Midbrain (tissue), 1 donor: ENCODE data around the gene STK17A.
"Not testable (repeated sequence)": the region's sequence is repeated elsewhere in the genome, so short reads cannot be mapped to it uniquely, and the experiment has no call there.

Source experiments
- DNase-seq: peaks from one replicate; lab custom pipeline; 2025; lab: John Stamatoyannopoulos, UW

The STK17A gene

GRCh38 chr7:43600056-43600455 is 17.1 kb downstream of the STK17A start:
- DNase-seq: no peak

DNA sequence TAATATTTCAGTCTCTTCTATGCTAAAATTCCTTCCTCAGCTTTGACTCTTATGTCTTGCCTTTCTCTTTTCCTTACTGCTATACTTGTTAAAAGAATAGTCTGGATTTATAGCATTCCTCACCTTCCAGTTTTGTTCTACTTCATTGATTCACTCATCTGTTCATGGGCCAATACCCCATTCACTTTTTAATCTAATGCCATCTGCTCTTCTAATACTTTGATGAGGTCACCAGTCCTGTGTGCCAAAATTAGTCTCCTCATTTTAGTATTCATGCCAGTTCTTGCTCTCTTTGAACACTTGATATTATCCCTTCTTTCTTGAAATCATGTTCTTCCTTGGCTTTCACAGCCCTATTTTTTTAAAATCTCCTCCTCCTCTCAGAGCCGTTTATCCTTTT is 19.3 kb downstream of the STK17A start:
- no peak for DNase-seq

DNA sequence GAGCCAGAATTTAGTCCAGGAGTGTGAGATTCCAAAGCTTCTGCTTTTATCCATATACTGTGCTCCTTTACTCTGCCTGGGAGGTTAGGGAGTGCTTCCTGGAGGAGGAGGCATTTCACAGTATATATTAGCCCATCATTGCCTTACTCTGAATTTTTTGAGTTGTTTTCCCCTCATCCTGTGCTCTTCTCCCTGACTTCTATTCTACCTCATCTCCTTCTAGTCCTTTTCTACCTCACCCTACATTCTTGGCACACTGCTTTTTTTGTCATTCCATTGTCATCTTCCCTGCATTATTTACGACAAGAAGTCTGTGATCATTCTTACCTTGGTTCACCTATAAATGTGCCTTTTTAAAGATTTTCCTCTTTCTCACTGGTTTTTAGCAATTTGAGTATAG is 21.3 kb downstream of the STK17A start:
- no peak for DNase-seq

DNA sequence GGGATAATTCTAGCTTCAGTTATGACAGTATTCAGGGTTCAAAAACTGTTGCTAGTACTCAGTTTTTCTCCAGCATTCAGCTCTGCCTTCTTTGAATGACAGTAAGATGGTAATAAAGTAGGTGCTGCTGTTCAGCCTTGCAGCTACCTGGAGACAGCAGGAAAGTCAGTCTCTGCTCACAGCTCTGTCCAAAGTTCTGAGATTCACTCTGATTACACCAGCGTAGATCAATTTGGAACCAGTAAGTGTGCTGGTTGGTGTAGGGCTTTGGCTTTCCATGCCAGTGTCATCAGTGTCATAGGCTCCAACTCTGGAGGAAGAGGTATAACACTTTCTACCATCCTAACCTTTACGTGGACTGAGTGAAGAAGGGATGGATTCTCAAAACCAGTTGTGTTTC is 26.2 kb downstream of the STK17A start:
- no peak for DNase-seq

DNA sequence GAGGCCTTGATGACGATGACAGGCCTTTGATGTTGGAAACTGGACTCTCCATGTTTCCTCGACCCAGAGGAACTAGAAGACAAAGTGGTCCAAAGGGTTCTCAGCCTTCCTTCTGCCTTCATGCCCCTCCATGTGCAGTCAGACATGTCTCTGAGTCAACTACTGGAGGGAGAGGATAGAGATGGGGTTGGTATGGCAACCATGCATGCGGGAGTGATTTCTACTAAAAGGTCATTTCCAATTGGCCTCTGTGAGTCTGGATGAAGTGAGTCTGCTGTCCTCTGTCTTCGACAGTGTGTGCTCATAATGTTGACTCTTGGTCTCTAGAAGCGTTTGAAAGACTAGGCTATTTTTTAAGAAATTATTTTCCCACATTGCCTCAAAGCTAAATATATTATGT is 29.2 kb downstream of the STK17A start:
- no peak for DNase-seq

- peak; percentile 24 for DNase-seq
Observed at GRCh38 chr7:43612599-43613589, 30.0 kb downstream of the STK17A start.

GRCh38 chr7:43615558-43616145 is 32.7 kb downstream of the STK17A start:
- DNase-seq: no peak

GRCh38 chr7:43616977-43617376 is 34.1 kb downstream of the STK17A start:
- DNase-seq: no peak

GRCh38 chr7:43618073-43618472 is 35.2 kb downstream of the STK17A start:
- no peak for DNase-seq

DNA sequence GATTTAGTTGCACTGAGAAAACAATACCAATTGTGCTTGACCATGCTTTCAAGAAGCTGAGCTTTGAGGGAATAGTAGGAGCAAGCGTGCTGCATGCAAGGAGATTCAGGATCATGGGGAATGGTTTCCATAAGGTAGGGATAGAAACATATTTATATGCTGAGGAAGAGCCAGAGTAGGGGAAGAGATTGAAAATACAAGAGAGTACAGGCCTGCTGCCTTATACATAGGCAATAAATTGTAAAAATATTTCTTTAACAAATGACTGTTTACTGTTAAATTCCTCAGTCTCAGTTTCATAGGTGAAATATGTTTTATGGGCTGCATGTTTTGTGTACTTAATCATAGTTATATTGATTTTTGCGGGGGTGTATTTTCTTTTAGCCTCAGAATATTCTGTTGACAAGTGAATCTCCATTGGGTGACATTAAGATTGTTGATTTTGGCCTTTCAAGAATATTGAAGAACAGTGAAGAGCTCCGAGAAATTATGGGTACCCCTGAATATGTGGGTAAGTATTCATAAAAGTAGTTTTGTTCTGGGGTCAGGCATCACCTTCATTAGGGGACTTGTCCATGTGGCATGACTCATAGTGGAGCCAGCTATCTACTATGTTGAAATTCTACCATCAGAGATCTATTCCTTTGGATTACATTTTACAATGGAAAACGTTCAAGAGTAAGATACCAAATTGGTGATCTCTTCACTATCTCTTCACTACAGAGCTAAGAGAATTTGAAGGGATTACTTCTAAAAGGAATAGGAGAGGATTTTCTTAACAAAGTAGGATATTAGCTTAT is 36.5 kb downstream of the STK17A start:
- no peak for DNase-seq

- no peak for DNase-seq
Observed at GRCh38 chr7:43621729-43622448, 39.0 kb downstream of the STK17A start.

DNA sequence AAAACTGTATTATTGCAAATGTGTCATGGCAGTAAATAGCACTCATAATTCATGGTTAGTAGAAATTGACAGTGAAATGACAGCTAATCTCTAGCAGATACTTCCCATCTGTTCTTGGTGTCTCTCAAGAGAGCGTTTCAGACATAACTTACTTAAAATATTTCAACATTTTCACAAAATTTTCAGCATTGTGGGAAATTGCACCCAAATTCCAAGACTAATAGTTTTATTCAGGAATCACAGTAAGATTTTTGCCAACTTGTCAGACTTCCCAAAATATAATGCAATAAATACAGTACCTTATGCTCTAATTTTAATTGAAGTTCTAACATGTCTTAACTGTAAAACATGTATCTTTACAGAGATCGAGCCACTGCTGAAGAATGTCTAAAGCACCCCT is 41.2 kb downstream of the STK17A start:
- DNase-seq: no peak

DNA sequence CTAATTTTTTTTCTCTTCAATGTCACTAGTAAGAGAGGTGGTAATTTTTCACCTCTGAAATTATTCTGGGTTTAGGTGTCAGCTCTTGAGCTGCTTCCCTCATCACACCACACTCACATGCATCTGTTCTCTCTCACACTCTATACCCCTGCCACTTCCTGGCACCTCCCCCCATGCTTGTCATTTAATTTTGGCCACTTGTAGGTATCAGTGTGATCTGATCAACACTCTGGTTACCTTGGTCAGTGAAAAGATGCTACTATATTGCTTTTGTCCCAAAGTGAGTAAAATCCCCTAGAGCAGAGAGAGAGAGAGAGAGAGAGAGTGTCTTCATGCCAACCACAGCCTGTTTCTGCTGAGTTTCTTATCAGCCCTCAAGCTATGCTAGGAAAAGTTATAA is 42.5 kb downstream of the STK17A start:
- no peak for DNase-seq

GRCh38 chr7:43625980-43626379 is 43.1 kb downstream of the STK17A start:
- no peak for DNase-seq

GRCh38 chr7:43626695-43627094 is 43.8 kb downstream of the STK17A start:
- DNase-seq: no peak

GRCh38 chr7:43627798-43628197 is 44.9 kb downstream of the STK17A start:
- DNase-seq: not testable (repeated sequence)

DNA sequence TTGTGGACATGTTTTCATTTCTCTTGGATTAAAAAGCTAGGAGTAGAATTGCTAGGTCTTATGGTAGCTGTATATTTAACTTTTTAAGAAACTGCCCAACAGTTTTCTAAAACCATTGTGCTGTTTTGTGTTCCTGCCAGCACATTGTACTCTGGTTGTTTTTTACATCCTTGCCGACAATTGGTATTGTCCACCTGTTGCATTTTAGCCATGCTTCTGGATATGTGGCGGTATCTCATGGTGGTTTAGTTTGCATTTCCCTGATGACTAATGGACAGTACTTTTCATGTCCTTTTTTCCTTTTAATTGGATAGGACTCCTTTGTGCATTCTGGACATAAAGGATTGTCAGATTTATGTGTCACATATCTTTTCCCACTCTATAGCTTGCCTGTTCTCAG is 45.5 kb downstream of the STK17A start:
- no peak for DNase-seq

DNA sequence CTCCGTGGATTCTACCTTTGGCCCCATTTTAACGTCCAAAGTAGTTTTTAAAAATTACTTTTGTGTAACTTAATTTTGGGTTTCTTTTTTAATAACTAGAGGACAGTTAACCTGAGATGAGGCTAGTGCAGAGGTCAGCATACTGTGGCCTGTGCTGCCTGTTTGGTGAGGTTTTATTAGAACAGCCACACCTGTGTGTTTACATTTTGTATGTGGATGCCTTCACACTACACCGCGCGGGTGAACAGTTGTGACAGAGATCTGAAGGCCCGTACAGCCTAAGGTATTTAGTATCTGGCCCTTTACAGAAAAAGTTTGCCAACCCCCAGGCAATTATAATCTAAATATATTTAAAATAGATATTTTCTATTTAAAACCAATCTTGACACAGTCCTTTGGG is 46.9 kb downstream of the STK17A start:
- no peak for DNase-seq

DNA sequence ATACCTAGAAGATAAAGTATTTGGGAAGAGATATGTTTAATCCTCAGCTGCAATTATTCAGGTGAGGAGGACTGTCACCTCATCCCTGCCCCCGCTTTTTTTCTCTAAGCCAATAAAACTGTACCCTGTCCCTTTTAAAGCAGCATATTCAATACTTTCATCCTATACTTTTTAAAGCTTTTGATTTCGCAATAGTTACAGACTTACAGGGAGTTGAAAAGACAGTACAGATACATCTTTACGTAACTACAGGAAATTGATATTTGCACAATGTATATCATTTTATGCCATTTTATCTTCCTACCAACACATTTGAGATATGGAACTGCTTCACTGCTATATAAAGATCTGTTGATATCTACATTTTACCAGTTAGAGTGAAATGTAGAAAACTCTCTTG is 47.6 kb downstream of the STK17A start:
- DNase-seq: no peak

GRCh38 chr7:43631559-43631958 is 48.7 kb downstream of the STK17A start:
- DNase-seq: no peak

DNA sequence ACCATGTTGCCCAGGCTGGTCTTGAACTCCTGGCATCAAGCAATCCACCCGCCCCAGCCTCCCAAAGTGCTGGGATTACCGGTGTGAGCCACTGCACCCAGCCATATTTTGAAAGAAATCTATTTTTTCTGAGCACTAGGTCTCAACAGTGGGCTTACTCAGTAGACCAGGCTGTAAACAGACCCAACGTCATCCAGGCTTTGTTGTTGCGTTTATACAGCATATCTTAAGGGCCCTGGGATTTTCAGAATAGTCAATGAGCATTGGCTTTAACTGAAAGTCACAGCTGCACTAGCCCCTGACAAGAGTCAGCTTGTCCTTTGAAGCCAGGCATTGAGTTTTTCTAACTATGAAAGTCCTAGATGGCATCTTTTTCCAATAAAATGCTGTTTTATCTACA is 49.8 kb downstream of the STK17A start:
- no peak for DNase-seq

GRCh38 chr7:43634384-43634783 is 51.5 kb downstream of the STK17A start:
- no peak for DNase-seq
